Measurements from ENCODE around the gene RABEP1.

Gene RABEP1

DNA sequence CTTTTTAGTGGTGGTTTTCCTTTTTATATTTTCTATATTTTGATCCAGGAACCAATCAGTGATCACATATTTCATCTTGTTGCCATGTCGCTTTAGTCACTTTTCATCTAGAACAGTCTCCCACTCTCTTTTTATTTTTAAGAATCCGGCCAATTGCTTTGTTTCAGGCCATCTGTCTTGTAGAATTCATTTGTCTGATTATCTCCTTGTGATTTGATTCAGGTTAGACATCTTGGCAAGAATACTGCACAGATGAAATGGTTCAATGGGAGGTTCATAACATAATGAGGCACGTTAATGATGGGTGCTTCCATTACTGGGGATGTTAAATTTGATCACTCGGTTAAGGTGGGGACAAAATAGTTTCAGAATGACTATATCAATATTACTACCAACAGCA lies 88.3 kb downstream of the RABEP1 start:
- TF ChIP-seq, protein P1, sequence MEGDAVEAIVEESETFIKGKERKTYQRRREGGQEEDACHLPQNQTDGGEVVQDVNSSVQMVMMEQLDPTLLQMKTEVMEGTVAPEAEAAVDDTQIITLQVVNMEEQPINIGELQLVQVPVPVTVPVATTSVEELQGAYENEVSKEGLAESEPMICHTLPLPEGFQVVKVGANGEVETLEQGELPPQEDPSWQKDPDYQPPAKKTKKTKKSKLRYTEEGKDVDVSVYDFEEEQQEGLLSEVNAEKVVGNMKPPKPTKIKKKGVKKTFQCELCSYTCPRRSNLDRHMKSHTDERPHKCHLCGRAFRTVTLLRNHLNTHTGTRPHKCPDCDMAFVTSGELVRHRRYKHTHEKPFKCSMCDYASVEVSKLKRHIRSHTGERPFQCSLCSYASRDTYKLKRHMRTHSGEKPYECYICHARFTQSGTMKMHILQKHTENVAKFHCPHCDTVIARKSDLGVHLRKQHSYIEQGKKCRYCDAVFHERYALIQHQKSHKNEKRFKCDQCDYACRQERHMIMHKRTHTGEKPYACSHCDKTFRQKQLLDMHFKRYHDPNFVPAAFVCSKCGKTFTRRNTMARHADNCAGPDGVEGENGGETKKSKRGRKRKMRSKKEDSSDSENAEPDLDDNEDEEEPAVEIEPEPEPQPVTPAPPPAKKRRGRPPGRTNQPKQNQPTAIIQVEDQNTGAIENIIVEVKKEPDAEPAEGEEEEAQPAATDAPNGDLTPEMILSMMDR (IDR thresholded peaks at IDR 0.05; ENCODE audit: extremely low read depth, insufficient read depth, missing control alignments) = no peak
- in situ Hi-C loops (cut with MboI; ENCODE audit: low pct_unique_long_range_greater_than_20kb, low sequenced_read_pairs, unreplicated experiment) = no loop called here
- DNase-seq (ENCODE audit: low spot score) = no peak

DNA sequence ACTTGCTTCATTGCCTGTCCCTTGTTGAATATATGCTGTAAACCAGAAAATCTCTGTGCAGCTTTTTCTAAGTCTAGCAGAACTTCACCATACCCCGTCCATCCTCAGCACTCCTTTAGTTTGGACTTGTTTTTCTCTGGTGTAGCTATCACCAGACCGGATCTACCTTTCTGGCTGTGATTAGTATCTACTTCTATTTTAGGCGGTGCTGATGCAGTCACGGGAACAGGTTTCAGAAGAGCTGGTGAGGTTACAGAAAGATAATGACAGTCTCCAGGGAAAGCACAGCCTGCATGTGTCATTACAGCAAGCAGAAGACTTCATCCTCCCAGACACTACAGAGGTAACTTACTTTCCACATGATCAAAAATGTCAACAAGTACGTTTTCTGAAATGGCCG lies 91.0 kb downstream of the RABEP1 start:
- in situ Hi-C loops (cut with MboI; ENCODE audit: low pct_unique_long_range_greater_than_20kb, low sequenced_read_pairs, unreplicated experiment) = no loop called here
- DNase-seq (ENCODE audit: low spot score) = no peak
- TF ChIP-seq, protein P1 (IDR thresholded peaks at IDR 0.05; ENCODE audit: extremely low read depth, insufficient read depth, missing control alignments) = no peak

DNA sequence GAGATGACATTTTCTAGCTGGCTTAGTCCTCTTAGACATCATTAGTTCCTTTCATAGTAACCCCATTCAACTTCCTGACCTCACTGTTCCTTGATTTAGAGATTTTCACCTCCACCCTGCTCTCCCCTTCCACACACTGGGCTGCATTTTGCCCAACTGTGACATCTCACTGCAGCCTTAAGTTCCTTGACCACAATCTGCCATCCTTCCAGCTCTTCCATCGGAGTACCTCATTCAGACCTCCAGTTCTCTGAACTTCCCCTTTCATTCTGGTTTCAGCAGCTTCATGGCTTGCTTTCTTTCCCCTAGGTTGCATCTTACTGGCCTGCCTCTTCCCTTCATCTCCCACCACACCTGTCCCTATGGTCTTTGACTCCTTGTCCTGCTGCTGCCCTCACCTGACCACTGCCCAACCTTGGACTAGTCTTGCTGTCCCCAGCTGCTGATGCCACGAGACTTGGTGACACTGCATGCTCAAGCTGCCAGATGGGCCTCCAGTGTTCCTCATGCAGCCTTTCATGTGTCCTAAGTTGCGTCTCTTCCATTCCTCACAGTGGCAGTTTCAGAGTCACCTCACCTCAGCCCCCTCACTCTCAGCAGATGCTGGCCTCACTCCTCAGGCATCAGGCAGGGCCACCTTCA lies 96.6 kb downstream of the RABEP1 start:
- no peak for DNase-seq (ENCODE audit: low spot score)
- in situ Hi-C loops (cut with MboI; ENCODE audit: low pct_unique_long_range_greater_than_20kb, low sequenced_read_pairs, unreplicated experiment) = no loop called here
- TF ChIP-seq, protein P1 (IDR thresholded peaks at IDR 0.05; ENCODE audit: extremely low read depth, insufficient read depth, missing control alignments) = no peak

DNA sequence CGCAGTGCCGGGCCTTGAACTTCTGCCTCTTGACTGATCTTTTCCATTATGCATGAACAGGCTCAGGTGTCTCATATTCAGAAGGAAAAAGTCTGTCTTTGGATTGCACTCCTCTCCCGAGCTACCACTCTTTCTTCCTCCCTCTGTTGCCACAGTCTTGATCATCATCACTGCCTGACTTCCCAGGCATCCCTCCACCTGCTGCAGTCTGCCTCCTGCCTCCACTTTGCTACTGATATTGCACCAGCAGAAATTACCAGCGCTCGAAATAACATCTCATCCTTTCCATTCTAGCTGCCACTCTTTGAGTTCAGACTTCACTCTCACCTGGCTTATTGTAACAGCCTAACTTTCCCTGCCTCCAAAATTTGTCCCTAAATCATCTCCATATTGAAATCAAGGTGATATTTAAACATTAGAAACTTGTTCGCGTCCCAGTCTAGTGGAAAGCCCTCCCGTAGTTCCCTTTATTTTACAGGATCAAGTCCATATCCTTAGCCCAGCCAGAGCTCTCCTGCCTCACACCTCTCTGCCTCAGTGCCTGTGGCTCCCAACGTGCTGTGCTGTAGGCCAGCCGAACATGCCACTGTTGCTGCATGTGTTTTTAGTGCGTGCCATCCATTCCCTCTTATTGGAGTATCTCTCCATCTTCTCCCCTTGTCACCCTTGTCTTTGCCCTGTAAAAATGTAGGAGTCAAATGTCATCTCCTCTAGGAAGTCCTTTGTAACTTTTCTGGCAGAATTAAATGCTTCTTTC lies 97.4 kb downstream of the RABEP1 start:
- in situ Hi-C loops (cut with MboI; ENCODE audit: low pct_unique_long_range_greater_than_20kb, low sequenced_read_pairs, unreplicated experiment) = no loop called here
- TF ChIP-seq, protein P1 (IDR thresholded peaks at IDR 0.05; ENCODE audit: extremely low read depth, insufficient read depth, missing control alignments) = no peak
- no peak for DNase-seq (ENCODE audit: low spot score)

DNA sequence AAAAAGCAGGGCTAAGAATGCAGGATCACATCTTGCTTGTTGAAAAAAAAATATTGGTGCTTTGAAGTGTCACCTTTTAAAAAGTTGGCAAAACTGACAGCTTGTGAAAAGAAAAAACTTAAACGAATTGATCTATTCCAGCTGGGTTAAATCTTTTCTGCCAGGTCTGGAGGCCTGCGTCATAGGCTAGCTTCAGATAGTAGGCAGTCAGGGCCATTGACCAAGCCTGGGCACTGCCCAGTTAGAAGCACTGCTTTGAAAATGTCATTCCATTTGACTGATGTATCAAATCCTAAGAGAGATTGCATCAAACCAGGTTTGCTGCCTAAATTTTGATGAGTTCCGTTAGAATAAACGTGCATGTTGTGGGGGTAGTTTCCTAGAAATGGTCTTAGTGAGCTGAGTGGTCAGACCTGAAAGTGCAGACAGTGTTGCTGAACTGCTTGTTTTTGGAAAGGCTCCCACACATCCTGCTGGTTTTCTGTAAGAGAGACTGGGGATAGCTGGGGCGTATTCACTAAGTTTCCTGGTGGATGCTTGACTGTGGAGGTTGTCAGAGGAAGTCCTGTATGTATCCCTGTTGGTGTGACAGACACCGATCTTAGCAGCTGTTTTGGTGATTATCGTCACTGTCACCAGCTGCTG lies 98.5 kb downstream of the RABEP1 start:
- TF ChIP-seq, protein P1 (IDR thresholded peaks at IDR 0.05; ENCODE audit: extremely low read depth, insufficient read depth, missing control alignments) = no peak
- no peak for DNase-seq (ENCODE audit: low spot score)
- in situ Hi-C loops (cut with MboI; ENCODE audit: low pct_unique_long_range_greater_than_20kb, low sequenced_read_pairs, unreplicated experiment) = no loop called here

DNA sequence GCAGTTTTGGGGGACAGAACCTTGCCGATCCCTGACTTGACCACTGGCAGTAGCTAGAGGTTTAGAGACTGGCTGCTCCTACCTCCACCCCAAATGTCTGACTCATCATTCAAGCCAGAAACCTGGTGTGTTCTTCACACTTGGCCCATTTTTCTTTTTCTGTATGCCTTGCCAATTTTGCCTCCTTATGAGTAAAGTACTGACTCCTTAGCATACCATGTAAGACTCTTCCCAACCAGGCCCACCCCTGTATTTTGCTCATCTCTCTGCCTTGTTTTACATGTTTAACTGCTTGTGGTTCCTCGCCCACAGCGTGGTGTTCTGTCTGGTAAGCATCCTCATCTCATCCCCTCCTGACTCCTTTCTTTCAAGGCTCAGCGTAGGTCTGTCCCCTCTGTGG lies 99.5 kb downstream of the RABEP1 start:
- TF ChIP-seq, protein P1 (IDR thresholded peaks at IDR 0.05; ENCODE audit: extremely low read depth, insufficient read depth, missing control alignments) = no peak
- no peak for DNase-seq (ENCODE audit: low spot score)
- in situ Hi-C loops (cut with MboI; ENCODE audit: low pct_unique_long_range_greater_than_20kb, low sequenced_read_pairs, unreplicated experiment) = no loop called here

Data from GM13977 (cell line).